ENCODE data around the gene RTL1.

RTL1 gene

DNA sequence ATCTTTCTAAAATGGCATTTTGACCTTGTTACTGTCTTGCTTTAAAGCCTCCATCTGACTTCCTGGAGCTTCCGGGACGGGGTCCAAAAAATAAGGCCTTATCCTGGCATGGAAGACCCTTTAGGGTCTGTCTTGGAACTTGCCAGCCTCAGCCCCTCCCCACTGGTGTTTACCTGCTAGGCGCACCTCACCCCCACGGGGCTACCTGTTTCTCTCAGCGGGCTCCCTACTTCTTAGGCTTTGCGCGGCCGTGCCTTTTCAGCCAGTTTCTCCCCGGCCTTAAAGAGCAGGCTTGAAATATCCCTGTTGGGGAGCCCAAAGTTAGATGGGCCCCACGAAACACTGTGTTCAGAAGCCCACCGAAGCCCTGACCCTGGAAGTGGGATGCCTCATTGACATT is 5.1 kb downstream of the RTL1 start:
- no peaks in the 10 kb centered on the region for H4K20me1 ChIP-seq (ENCODE audit: insufficient read depth, low read length)
- no peaks in the 10 kb centered on the region for H3F3A ChIP-seq (ENCODE audit: insufficient read depth, low read length)
- H2AFZ ChIP-seq (ENCODE audit: low read length): no peak overlapping the region
- no peak overlapping the region for H3K9ac ChIP-seq (ENCODE audit: low read length)
- H3K4me3 ChIP-seq (ENCODE audit: low read length): no peak overlapping the region
- no peaks in the 10 kb centered on the region for H3K36me3 ChIP-seq (replicated peaks; ENCODE audit: insufficient read depth, low read length)
- no peak overlapping the region for H3K4me2 ChIP-seq (ENCODE audit: low read depth, low read length)
- H3K27me3 ChIP-seq (replicated peaks; ENCODE audit: insufficient read depth, low read length): peaks cover 38% of the 10 kb centered on the region
- H3K9me2 ChIP-seq (replicated peaks; ENCODE audit: insufficient read depth, low read length): no peaks in the 10 kb centered on the region
- TF ChIP-seq, protein P1, sequence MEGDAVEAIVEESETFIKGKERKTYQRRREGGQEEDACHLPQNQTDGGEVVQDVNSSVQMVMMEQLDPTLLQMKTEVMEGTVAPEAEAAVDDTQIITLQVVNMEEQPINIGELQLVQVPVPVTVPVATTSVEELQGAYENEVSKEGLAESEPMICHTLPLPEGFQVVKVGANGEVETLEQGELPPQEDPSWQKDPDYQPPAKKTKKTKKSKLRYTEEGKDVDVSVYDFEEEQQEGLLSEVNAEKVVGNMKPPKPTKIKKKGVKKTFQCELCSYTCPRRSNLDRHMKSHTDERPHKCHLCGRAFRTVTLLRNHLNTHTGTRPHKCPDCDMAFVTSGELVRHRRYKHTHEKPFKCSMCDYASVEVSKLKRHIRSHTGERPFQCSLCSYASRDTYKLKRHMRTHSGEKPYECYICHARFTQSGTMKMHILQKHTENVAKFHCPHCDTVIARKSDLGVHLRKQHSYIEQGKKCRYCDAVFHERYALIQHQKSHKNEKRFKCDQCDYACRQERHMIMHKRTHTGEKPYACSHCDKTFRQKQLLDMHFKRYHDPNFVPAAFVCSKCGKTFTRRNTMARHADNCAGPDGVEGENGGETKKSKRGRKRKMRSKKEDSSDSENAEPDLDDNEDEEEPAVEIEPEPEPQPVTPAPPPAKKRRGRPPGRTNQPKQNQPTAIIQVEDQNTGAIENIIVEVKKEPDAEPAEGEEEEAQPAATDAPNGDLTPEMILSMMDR (IDR thresholded peaks at IDR 0.05; ENCODE audit: low read length): no peak
- TF ChIP-seq EZH2 (optimal IDR thresholded peaks at IDR 0.05; ENCODE audit: low read depth, low read length) (no peak), EZH2phosphoT487 (IDR thresholded peaks at IDR 0.05; ENCODE audit: low read length) (no peak)
- DNase-seq: no peak
- no peaks in the 10 kb centered on the region for H3K4me1 ChIP-seq (ENCODE audit: low read length)
- no peaks in the 10 kb centered on the region for H3K9me3 ChIP-seq (replicated peaks; ENCODE audit: insufficient read depth, low read length)
- no peaks in the 10 kb centered on the region for H3K79me2 ChIP-seq (ENCODE audit: low read length)
- no peak overlapping the region for H3K27ac ChIP-seq (ENCODE audit: low read length)

DNA sequence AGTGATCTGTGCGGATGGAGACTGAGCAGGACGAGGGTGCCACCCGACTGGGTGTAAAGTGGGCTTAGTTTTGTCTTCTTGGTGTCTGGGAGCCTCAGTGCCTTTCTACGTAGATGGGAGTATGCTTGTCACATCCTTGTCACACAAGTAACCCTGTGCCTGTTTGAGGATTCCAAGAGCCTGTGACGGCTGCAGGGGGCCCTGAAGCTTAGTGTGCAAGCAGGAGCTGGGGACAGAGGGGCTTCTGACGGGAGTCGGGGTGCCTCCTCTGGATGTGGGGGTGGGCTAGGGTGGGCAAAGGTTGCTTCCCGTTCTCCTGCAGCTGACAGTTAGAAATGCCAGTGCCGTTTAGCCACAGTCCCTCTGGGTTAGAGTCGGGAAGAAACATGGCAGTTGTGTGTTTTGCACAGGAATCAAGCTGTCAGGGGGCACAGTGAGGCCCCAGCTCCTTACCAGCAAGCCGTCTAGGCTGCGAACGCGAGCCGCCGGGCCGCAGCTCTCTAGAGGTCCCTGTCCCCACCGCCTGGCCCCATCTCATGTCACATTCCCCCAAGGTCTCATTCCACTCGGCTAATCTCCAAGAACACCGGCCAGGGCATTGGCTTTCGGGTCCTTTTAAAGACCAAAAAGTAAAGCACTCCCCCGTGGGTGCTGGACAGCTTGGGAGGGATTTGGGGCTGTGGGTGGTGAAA is 7.0 kb downstream of the RTL1 start:
- Histone ChIP-seq H3K27ac (ENCODE audit: low read length) (no peak overlapping the region), H4K20me1 (ENCODE audit: insufficient read depth, low read length) (no peaks in the 10 kb centered on the region), H3K4me2 (ENCODE audit: low read depth, low read length) (no peak overlapping the region), H3K27me3 (replicated peaks; ENCODE audit: insufficient read depth, low read length) (peaks cover 47% of the 10 kb centered on the region), H3K36me3 (replicated peaks; ENCODE audit: insufficient read depth, low read length) (no peaks in the 10 kb centered on the region), H3K9me2 (replicated peaks; ENCODE audit: insufficient read depth, low read length) (no peaks in the 10 kb centered on the region), H3F3A (ENCODE audit: insufficient read depth, low read length) (no peaks in the 10 kb centered on the region), H3K9me3 (replicated peaks; ENCODE audit: insufficient read depth, low read length) (no peaks in the 10 kb centered on the region), H3K4me1 (ENCODE audit: low read length) (no peaks in the 10 kb centered on the region), H3K4me3 (ENCODE audit: low read length) (no peak overlapping the region), H3K79me2 (ENCODE audit: low read length) (no peaks in the 10 kb centered on the region), H3K9ac (ENCODE audit: low read length) (no peak overlapping the region), H2AFZ (ENCODE audit: low read length) (no peak overlapping the region)
- TF ChIP-seq, protein P1 (IDR thresholded peaks at IDR 0.05; ENCODE audit: low read length): no peak
- TF ChIP-seq EZH2 (optimal IDR thresholded peaks at IDR 0.05; ENCODE audit: low read depth, low read length): no peak
- TF ChIP-seq EZH2phosphoT487 (IDR thresholded peaks at IDR 0.05; ENCODE audit: low read length): no peak
- DNase-seq: no peak

DNA sequence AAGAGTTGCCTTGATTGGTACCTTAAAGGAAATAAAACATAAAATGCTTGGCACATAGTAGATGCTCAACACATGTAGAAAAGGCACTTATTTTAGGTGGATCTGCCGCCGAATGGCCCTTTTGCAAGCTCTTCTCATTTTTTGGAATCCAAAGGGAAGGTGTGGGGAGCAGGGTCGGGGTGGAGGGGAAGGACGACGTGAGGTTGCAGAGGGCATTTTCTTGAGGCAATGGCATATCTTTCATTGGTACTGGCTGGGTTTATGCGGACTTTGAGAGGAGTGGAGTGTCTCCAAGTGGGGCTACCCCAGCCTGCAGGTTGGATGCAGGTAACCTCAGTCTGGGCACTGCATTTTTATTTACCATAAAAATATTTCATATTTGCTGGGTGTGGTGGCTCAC is 8.1 kb downstream of the RTL1 start:
- no peak overlapping the region for H3K4me2 ChIP-seq (ENCODE audit: low read depth, low read length)
- H3K4me1 ChIP-seq (ENCODE audit: low read length): no peaks in the 10 kb centered on the region
- H3F3A ChIP-seq (ENCODE audit: insufficient read depth, low read length): no peaks in the 10 kb centered on the region
- H3K9me2 ChIP-seq (replicated peaks; ENCODE audit: insufficient read depth, low read length): no peaks in the 10 kb centered on the region
- no peak for DNase-seq
- H3K9ac ChIP-seq (ENCODE audit: low read length): no peak overlapping the region
- no peaks in the 10 kb centered on the region for H3K36me3 ChIP-seq (replicated peaks; ENCODE audit: insufficient read depth, low read length)
- H4K20me1 ChIP-seq (ENCODE audit: insufficient read depth, low read length): no peaks in the 10 kb centered on the region
- H2AFZ ChIP-seq (ENCODE audit: low read length): no peak overlapping the region
- H3K79me2 ChIP-seq (ENCODE audit: low read length): no peaks in the 10 kb centered on the region
- no peaks in the 10 kb centered on the region for H3K9me3 ChIP-seq (replicated peaks; ENCODE audit: insufficient read depth, low read length)
- no peak overlapping the region for H3K27ac ChIP-seq (ENCODE audit: low read length)
- TF ChIP-seq, protein P1 (IDR thresholded peaks at IDR 0.05; ENCODE audit: low read length): no peak
- TF ChIP-seq EZH2phosphoT487 (IDR thresholded peaks at IDR 0.05; ENCODE audit: low read length): no peak
- peaks cover 36% of the 10 kb centered on the region for H3K27me3 ChIP-seq (replicated peaks; ENCODE audit: insufficient read depth, low read length)
- no peak overlapping the region for H3K4me3 ChIP-seq (ENCODE audit: low read length)
